HG02852 (cell line): ENCODE data around the gene KLK3.
"Not testable (repeated sequence)": the region's sequence is repeated elsewhere in the genome, so short reads cannot be mapped to it uniquely, and the experiment has no call there.

Experiments used
- ATAC-seq: cut with Tn5 transposase; IDR thresholded peaks from one replicate; pipeline ENCODE4 v1.9.1; 2021; ENCODE audit warnings: mild to moderate bottlenecking, moderate library complexity; ENCODE audit not compliant: unreplicated experiment

KLK3 gene

GRCh38 chr19:50859849-50860248 lies 5.1 kb downstream of the KLK3 start:
- ATAC-seq = no peak

GRCh38 chr19:50861010-50861409 lies 6.3 kb downstream of the KLK3 start:
- no peak for ATAC-seq

GRCh38 chr19:50861496-50862286 lies 7.0 kb downstream of the KLK3 start:
- ATAC-seq = no peak

GRCh38 chr19:50869479-50869878 lies 14.8 kb downstream of the KLK3 start:
- no peak for ATAC-seq

GRCh38 chr19:50870417-50871089 lies 15.8 kb downstream of the KLK3 start:
- no peak for ATAC-seq

GRCh38 chr19:50873056-50873455 lies 18.3 kb downstream of the KLK3 start, which contains the start of gene KLK2:
KLK2 (plus strand) TSS chr19:50873439; CDS start chr19:50873474, 35 bp downstream.
- no peak for ATAC-seq

GRCh38 chr19:50874211-50874610 lies 19.5 kb downstream of the KLK3 start:
- no peak for ATAC-seq

GRCh38 chr19:50875795-50876422 lies 21.2 kb downstream of the KLK3 start:
- no peak for ATAC-seq

GRCh38 chr19:50876456-50876855 lies 21.7 kb downstream of the KLK3 start:
- ATAC-seq = no peak

- ATAC-seq = no peak
Measured at GRCh38 chr19:50877338-50877737, 22.6 kb downstream of the KLK3 start.

GRCh38 chr19:50878851-50879250 lies 24.1 kb downstream of the KLK3 start:
- no peak for ATAC-seq

- no peak for ATAC-seq
Measured at GRCh38 chr19:50880241-50880640, 25.5 kb downstream of the KLK3 start.

GRCh38 chr19:50882188-50882587 lies 27.5 kb downstream of the KLK3 start:
- no peak for ATAC-seq

- ATAC-seq = no peak
Measured at GRCh38 chr19:50889638-50890037, 34.9 kb downstream of the KLK3 start.

- no peak for ATAC-seq
Measured at GRCh38 chr19:50890422-50891252, 35.9 kb downstream of the KLK3 start.

- no peak for ATAC-seq
Measured at GRCh38 chr19:50891253-50891625, 36.5 kb downstream of the KLK3 start.

- no peak for ATAC-seq
Measured at GRCh38 chr19:50893047-50893736, 38.5 kb downstream of the KLK3 start.

GRCh38 chr19:50894478-50895356 lies 40.0 kb downstream of the KLK3 start:
- ATAC-seq = no peak

GRCh38 chr19:50896089-50896590 lies 41.4 kb downstream of the KLK3 start:
- ATAC-seq = not testable (repeated sequence)
